D721Med (cell line): ENCODE measurements around the gene DPF3.

ENCODE experiments used
- DNase-seq: peaks from one replicate; pipeline ENCODE4 v3.0.0; 2011; ENCODE audit warnings: low spot score; ENCODE audit not compliant: insufficient read length
- FAIRE-seq: peaks from 2 replicates; lab custom pipeline; 2011; peaks lifted over from hg19 to GRCh38; lab: Jason Lieb, UNC
- CTCF ChIP-seq: IDR thresholded peaks from 2 replicates; pipeline ENCODE4 v1.5.1; 2012; ENCODE audit warnings: mild to moderate bottlenecking, control low read depth; ENCODE audit not compliant: insufficient read depth; ENCODE audit errors: missing control alignments

DPF3 gene

GRCh38 chr14:72928872-72929271 is 35.0 kb upstream of the DPF3 start:
- FAIRE-seq (no peak), DNase-seq (no peak)
- TF ChIP-seq CTCF = no peak

GRCh38 chr14:72926292-72927028 is 32.6 kb upstream of the DPF3 start, which contains the start of gene DCAF4:
TSS of gene DCAF4 (plus strand) at chr14:72926464. CDS start at chr14:72937979, 11,515 bp downstream.
- peak; percentile 86 for DNase-seq
- no peak for TF ChIP-seq CTCF
- FAIRE-seq = no peak

GRCh38 chr14:72925815-72926291 is 32.0 kb upstream of the DPF3 start:
- no peak for FAIRE-seq
- no peak for DNase-seq
- TF ChIP-seq CTCF = no peak

- no peak for TF ChIP-seq CTCF
- FAIRE-seq = no peak
- no peak for DNase-seq
These were observed 31.4 kb upstream of the DPF3 start for GRCh38 chr14:72925171-72925759.

- TF ChIP-seq CTCF = no peak
- no peak for DNase-seq
- no peak for FAIRE-seq
These were observed 30.4 kb upstream of the DPF3 start for GRCh38 chr14:72924337-72924736.

GRCh38 chr14:72921396-72921795 is 27.5 kb upstream of the DPF3 start:
- no peak for TF ChIP-seq CTCF
- no peak for FAIRE-seq

GRCh38 chr14:72920008-72920407 is 26.1 kb upstream of the DPF3 start:
- no peak for DNase-seq
- FAIRE-seq = no peak
- TF ChIP-seq CTCF = no peak

More at GRCh38 chr14:72921396-72921795, 27.5 kb upstream of the DPF3 start:
- DNase-seq = no peak
